ENCODE measurements around the gene ISLR.

ISLR gene

GRCh38 chr15:74130849-74131627 lies 42.5 kb upstream of the ISLR start:
- H3K9ac ChIP-seq (ENCODE audit: low read length in 5 of 5), result no peak overlapping the region

GRCh38 chr15:74131628-74132413 lies 41.7 kb upstream of the ISLR start:
- peaks cover 0 to 70% (median 51%) of the 10 kb centered on the region in 5 donors for H3K4me1 ChIP-seq (ENCODE audit: control insufficient read depth in 5 of 5, insufficient read depth in 5 of 5, low read length in 5 of 5)
- H3K27me3 ChIP-seq (ENCODE audit: control insufficient read depth in 5 of 5, insufficient read depth in 4 of 5, low read length in 5 of 5), result peaks cover 49 to 80% (median 62%) of the 10 kb centered on the region in 5 donors

More at GRCh38 chr15:74130849-74131627, 42.5 kb upstream of the ISLR start:
- Histone ChIP-seq H3K9me3 (ENCODE audit: control insufficient read depth in 5 of 5, low read length in 5 of 5) (peaks cover 0 to 9% (median 6%) of the 10 kb centered on the region in 5 donors), H3K4me1 (ENCODE audit: control insufficient read depth in 5 of 5, insufficient read depth in 5 of 5, low read length in 5 of 5) (peaks cover 0 to 65% (median 46%) of the 10 kb centered on the region in 5 donors), H3K36me3 (ENCODE audit: control insufficient read depth in 5 of 5, insufficient read depth in 5 of 5, low read length in 5 of 5) (no peaks in the 10 kb centered on the region), H3K27ac (ENCODE audit: low read depth, low read length) (no peak overlapping the region), H3K27me3 (ENCODE audit: control insufficient read depth in 5 of 5, insufficient read depth in 4 of 5, low read length in 5 of 5) (peaks cover 48 to 75% (median 60%) of the 10 kb centered on the region in 5 donors), H3K4me3 (ENCODE audit: low read depth in 1 of 5, low read length in 5 of 5) (peak overlapping the region in 2 of 5 donors; percentile 38 to 50)

GRCh38 chr15:74132681-74133651 lies 40.5 kb upstream of the ISLR start:
- Histone ChIP-seq H3K9ac (ENCODE audit: low read length in 5 of 5) (no peak overlapping the region), H3K27ac (ENCODE audit: low read depth, low read length) (no peak overlapping the region), H3K9me3 (ENCODE audit: control insufficient read depth in 5 of 5, low read length in 5 of 5) (peaks cover 0 to 9% (median 6%) of the 10 kb centered on the region in 5 donors), H3K36me3 (ENCODE audit: control insufficient read depth in 5 of 5, insufficient read depth in 5 of 5, low read length in 5 of 5) (no peaks in the 10 kb centered on the region), H3K4me3 (ENCODE audit: low read depth in 1 of 5, low read length in 5 of 5) (no peak overlapping the region), H3K27me3 (ENCODE audit: control insufficient read depth in 5 of 5, insufficient read depth in 4 of 5, low read length in 5 of 5) (peaks cover 56 to 86% (median 68%) of the 10 kb centered on the region in 5 donors), H3K4me1 (ENCODE audit: control insufficient read depth in 5 of 5, insufficient read depth in 5 of 5, low read length in 5 of 5) (peaks cover 0 to 71% (median 53%) of the 10 kb centered on the region in 5 donors)

More at GRCh38 chr15:74131628-74132413, 41.7 kb upstream of the ISLR start:
- Histone ChIP-seq H3K9ac (ENCODE audit: low read length in 5 of 5) (no peak overlapping the region), H3K4me3 (ENCODE audit: low read depth in 1 of 5, low read length in 5 of 5) (no peak overlapping the region), H3K36me3 (ENCODE audit: control insufficient read depth in 5 of 5, insufficient read depth in 5 of 5, low read length in 5 of 5) (no peaks in the 10 kb centered on the region), H3K27ac (ENCODE audit: low read depth, low read length) (no peak overlapping the region), H3K9me3 (ENCODE audit: control insufficient read depth in 5 of 5, low read length in 5 of 5) (peaks cover 0 to 9% (median 6%) of the 10 kb centered on the region in 5 donors)

GRCh38 chr15:74133694-74134386 lies 39.7 kb upstream of the ISLR start:
- H3K27me3 ChIP-seq (ENCODE audit: control insufficient read depth in 5 of 5, insufficient read depth in 4 of 5, low read length in 5 of 5), result peaks cover 55 to 78% (median 62%) of the 10 kb centered on the region in 5 donors
- H3K4me1 ChIP-seq (ENCODE audit: control insufficient read depth in 5 of 5, insufficient read depth in 5 of 5, low read length in 5 of 5), result peaks cover 0 to 63% (median 46%) of the 10 kb centered on the region in 5 donors
- no peak overlapping the region for H3K9ac ChIP-seq (ENCODE audit: low read length in 5 of 5)

GRCh38 chr15:74134387-74135027 lies 39.0 kb upstream of the ISLR start:
- Histone ChIP-seq H3K9me3 (ENCODE audit: control insufficient read depth in 5 of 5, low read length in 5 of 5) (peaks cover 0 to 9% (median 6%) of the 10 kb centered on the region in 5 donors), H3K9ac (ENCODE audit: low read length in 5 of 5) (no peak overlapping the region), H3K27ac (ENCODE audit: low read depth, low read length) (no peak overlapping the region), H3K4me3 (ENCODE audit: low read depth in 1 of 5, low read length in 5 of 5) (no peak overlapping the region), H3K36me3 (ENCODE audit: control insufficient read depth in 5 of 5, insufficient read depth in 5 of 5, low read length in 5 of 5) (no peaks in the 10 kb centered on the region), H3K27me3 (ENCODE audit: control insufficient read depth in 5 of 5, insufficient read depth in 4 of 5, low read length in 5 of 5) (peaks cover 49 to 71% (median 56%) of the 10 kb centered on the region in 5 donors), H3K4me1 (ENCODE audit: control insufficient read depth in 5 of 5, insufficient read depth in 5 of 5, low read length in 5 of 5) (peaks cover 0 to 56% (median 40%) of the 10 kb centered on the region in 5 donors)

More at GRCh38 chr15:74133694-74134386, 39.7 kb upstream of the ISLR start:
- Histone ChIP-seq H3K27ac (ENCODE audit: low read depth, low read length) (no peak overlapping the region), H3K9me3 (ENCODE audit: control insufficient read depth in 5 of 5, low read length in 5 of 5) (peaks cover 0 to 9% (median 6%) of the 10 kb centered on the region in 5 donors), H3K4me3 (ENCODE audit: low read depth in 1 of 5, low read length in 5 of 5) (no peak overlapping the region), H3K36me3 (ENCODE audit: control insufficient read depth in 5 of 5, insufficient read depth in 5 of 5, low read length in 5 of 5) (no peaks in the 10 kb centered on the region)

- Histone ChIP-seq H3K9me3 (ENCODE audit: control insufficient read depth in 5 of 5, low read length in 5 of 5) (peaks cover 0 to 9% (median 6%) of the 10 kb centered on the region in 5 donors), H3K4me3 (ENCODE audit: low read depth in 1 of 5, low read length in 5 of 5) (no peak overlapping the region), H3K36me3 (ENCODE audit: control insufficient read depth in 5 of 5, insufficient read depth in 5 of 5, low read length in 5 of 5) (no peaks in the 10 kb centered on the region), H3K27ac (ENCODE audit: low read depth, low read length) (no peak overlapping the region), H3K27me3 (ENCODE audit: control insufficient read depth in 5 of 5, insufficient read depth in 4 of 5, low read length in 5 of 5) (peaks cover 45 to 67% (median 52%) of the 10 kb centered on the region in 5 donors), H3K4me1 (ENCODE audit: control insufficient read depth in 5 of 5, insufficient read depth in 5 of 5, low read length in 5 of 5) (peaks cover 0 to 52% (median 38%) of the 10 kb centered on the region in 5 donors), H3K9ac (ENCODE audit: low read length in 5 of 5) (no peak overlapping the region)
Observed at GRCh38 chr15:74135041-74135565, 38.4 kb upstream of the ISLR start.

- Histone ChIP-seq H3K4me1 (ENCODE audit: control insufficient read depth in 5 of 5, insufficient read depth in 5 of 5, low read length in 5 of 5) (peaks cover 0 to 43% (median 31%) of the 10 kb centered on the region in 5 donors), H3K9me3 (ENCODE audit: control insufficient read depth in 5 of 5, low read length in 5 of 5) (peaks cover 0 to 9% (median 6%) of the 10 kb centered on the region in 5 donors), H3K9ac (ENCODE audit: low read length in 5 of 5) (peak overlapping the region in 2 of 5 donors; percentile 47 to 68), H3K4me3 (ENCODE audit: low read depth in 1 of 5, low read length in 5 of 5) (peak overlapping the region; percentile 14 to 68 (median 60)), H3K27ac (ENCODE audit: low read depth, low read length) (no peak overlapping the region), H3K27me3 (ENCODE audit: control insufficient read depth in 5 of 5, insufficient read depth in 4 of 5, low read length in 5 of 5) (peaks cover 32 to 53% (median 41%) of the 10 kb centered on the region in 5 donors), H3K36me3 (ENCODE audit: control insufficient read depth in 5 of 5, insufficient read depth in 5 of 5, low read length in 5 of 5) (no peaks in the 10 kb centered on the region)
Observed at GRCh38 chr15:74136540-74136813, 37.0 kb upstream of the ISLR start.

- H3K4me3 ChIP-seq (ENCODE audit: low read depth in 1 of 5, low read length in 5 of 5), result peak overlapping the region; percentile 14 to 68 (median 60)
Observed at GRCh38 chr15:74136814-74137536, 36.5 kb upstream of the ISLR start.

More at GRCh38 chr15:74136814-74137536, 36.5 kb upstream of the ISLR start:
- Histone ChIP-seq H3K4me1 (ENCODE audit: control insufficient read depth in 5 of 5, insufficient read depth in 5 of 5, low read length in 5 of 5) (peaks cover 0 to 43% (median 31%) of the 10 kb centered on the region in 5 donors), H3K36me3 (ENCODE audit: control insufficient read depth in 5 of 5, insufficient read depth in 5 of 5, low read length in 5 of 5) (no peaks in the 10 kb centered on the region), H3K27me3 (ENCODE audit: control insufficient read depth in 5 of 5, insufficient read depth in 4 of 5, low read length in 5 of 5) (peaks cover 27 to 48% (median 36%) of the 10 kb centered on the region in 5 donors), H3K27ac (ENCODE audit: low read depth, low read length) (no peak overlapping the region), H3K9me3 (ENCODE audit: control insufficient read depth in 5 of 5, low read length in 5 of 5) (peaks cover 0 to 9% (median 6%) of the 10 kb centered on the region in 5 donors), H3K9ac (ENCODE audit: low read length in 5 of 5) (peak overlapping the region in 3 of 5 donors; percentile 38 to 68 (median 47))
